Measurements from ENCODE around the gene PHF12. TPM values are rescaled to one million over a fixed set of nuclear protein-coding genes. Genes with fewer than 3 reads are reported as not detected.

The PHF12 gene
- total and polyA plus RNA-seq, 2 of the 13 experiments (the other 11 are each of a cell fraction or from before 2014, with no cell fraction given) = 9.8 to 17.1 TPM

GRCh38 chr17:28902819-28903545 is 48.3 kb downstream of the PHF12 start, which contains the start of gene DHRS13 (continued):
- 0 out of 2 replicates have a peak, but pooled peaks have one; percentile 41 for TF ChIP-seq ZHX2 (IDR thresholded peaks at IDR 0.05; ENCODE audit: low read depth)
- no peak for TF ChIP-seq ZHX2 (CRISPR knock-in tag; IDR thresholded peaks at IDR 0.05; ENCODE audit: borderline replicate concordance)
- no peak for TF ChIP-seq KLF13 (CRISPR knock-in tag; IDR thresholded peaks at IDR 0.05)
- TF ChIP-seq HOXA9 (CRISPR knock-in tag; IDR thresholded peaks at IDR 0.05; ENCODE audit: borderline replicate concordance) = no peak
- peak; percentile 83 for TF ChIP-seq MIXL1 (CRISPR knock-in tag; IDR thresholded peaks at IDR 0.05)
- peak; percentile 85 for TF ChIP-seq BHLHE40 (IDR thresholded peaks at IDR 0.05; ENCODE audit: low read length)
- TF ChIP-seq RCOR2 (CRISPR knock-in tag; IDR thresholded peaks at IDR 0.05) = peak; percentile 64; the same call in 1 of the 2 replicates
- TF ChIP-seq THAP8 (CRISPR knock-in tag; IDR thresholded peaks at IDR 0.05; ENCODE audit: borderline replicate concordance) = no peak
- TF ChIP-seq, protein P1, sequence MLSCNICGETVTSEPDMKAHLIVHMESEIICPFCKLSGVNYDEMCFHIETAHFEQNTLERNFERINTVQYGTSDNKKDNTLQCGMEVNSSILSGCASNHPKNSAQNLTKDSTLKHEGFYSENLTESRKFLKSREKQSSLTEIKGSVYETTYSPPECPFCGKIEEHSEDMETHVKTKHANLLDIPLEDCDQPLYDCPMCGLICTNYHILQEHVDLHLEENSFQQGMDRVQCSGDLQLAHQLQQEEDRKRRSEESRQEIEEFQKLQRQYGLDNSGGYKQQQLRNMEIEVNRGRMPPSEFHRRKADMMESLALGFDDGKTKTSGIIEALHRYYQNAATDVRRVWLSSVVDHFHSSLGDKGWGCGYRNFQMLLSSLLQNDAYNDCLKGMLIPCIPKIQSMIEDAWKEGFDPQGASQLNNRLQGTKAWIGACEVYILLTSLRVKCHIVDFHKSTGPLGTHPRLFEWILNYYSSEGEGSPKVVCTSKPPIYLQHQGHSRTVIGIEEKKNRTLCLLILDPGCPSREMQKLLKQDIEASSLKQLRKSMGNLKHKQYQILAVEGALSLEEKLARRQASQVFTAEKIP (CRISPR knock-in tag; IDR thresholded peaks at IDR 0.05; ENCODE audit: borderline replicate concordance) = no peak
- peak; percentile 41; the same call in 1 of the 2 replicates for TF ChIP-seq ZNF383 (CRISPR knock-in tag; IDR thresholded peaks at IDR 0.05; ENCODE audit: borderline replicate concordance)
- TF ChIP-seq ZNF225 (CRISPR knock-in tag; IDR thresholded peaks at IDR 0.05) = no peak
- TF ChIP-seq KDM5A (IDR thresholded peaks at IDR 0.05; ENCODE audit: borderline replicate concordance, low read length) = no peak
- no peak for TF ChIP-seq BCL3 (CRISPR knock-in tag; IDR thresholded peaks at IDR 0.05)
- TF ChIP-seq CCAR2 (optimal IDR thresholded peaks at IDR 0.05; ENCODE audit: low read depth, low read length) = peak; percentile 66
- TF ChIP-seq, protein P2, sequence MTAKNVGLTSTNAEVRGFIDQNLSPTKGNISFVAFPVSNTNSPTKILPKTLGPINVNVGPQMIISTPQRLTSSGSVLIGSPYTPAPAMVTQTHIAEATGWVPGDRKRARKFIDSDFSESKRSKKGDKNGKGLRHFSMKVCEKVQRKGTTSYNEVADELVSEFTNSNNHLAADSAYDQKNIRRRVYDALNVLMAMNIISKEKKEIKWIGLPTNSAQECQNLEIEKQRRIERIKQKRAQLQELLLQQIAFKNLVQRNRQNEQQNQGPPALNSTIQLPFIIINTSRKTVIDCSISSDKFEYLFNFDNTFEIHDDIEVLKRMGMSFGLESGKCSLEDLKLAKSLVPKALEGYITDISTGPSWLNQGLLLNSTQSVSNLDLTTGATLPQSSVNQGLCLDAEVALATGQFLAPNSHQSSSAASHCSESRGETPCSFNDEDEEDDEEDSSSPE (CRISPR knock-in tag; IDR thresholded peaks at IDR 0.05) = peak; percentile 83; the same call in 1 of the 2 replicates
- TF ChIP-seq, protein P3, sequence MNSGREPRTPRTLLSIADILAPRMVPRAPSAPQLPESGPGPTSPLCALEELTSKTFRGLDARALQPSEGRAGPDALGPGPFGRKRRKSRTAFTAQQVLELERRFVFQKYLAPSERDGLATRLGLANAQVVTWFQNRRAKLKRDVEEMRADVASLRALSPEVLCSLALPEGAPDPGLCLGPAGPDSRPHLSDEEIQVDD (CRISPR knock-in tag; IDR thresholded peaks at IDR 0.05; ENCODE audit: borderline replicate concordance) = no peak
- no peak for TF ChIP-seq ZNF256 (CRISPR knock-in tag; conservative IDR thresholded peaks at IDR 0.05)
- TF ChIP-seq ZNF678 (CRISPR knock-in tag; IDR thresholded peaks at IDR 0.05) = no peak; the same call in 1 of the 2 replicates
